BE2C (cell line): Measurements from ENCODE around the gene LRRC8C.

Experiments used
- DNase-seq: peaks from one replicate; pipeline ENCODE4 v3.0.0-alpha.2; 2020
- H3K27me3 ChIP-seq: fragments of 250-450 bp; sonication (Bioruptor Pico); 2 replicates; pipeline ENCODE4 v1.5.1; 2020; ENCODE audit warnings: mild to moderate bottlenecking
- H3K36me3 ChIP-seq: fragments of 250-450 bp; sonication (Bioruptor Pico); 2 replicates; pipeline ENCODE4 v1.5.1; 2020; ENCODE audit warnings: mild to moderate bottlenecking
- H3K4me1 ChIP-seq: fragments of 250-450 bp; sonication (Bioruptor Pico); 2 replicates; pipeline ENCODE4 v1.5.1; 2020
- H3K4me3 ChIP-seq: 2 replicates; pipeline ENCODE4 v1.5.1; 2011; ENCODE audit warnings: low read depth, low read length
- H3K9me3 ChIP-seq: fragments of 250-450 bp; sonication (Bioruptor Pico); 2 replicates; pipeline ENCODE4 v1.5.1; 2020
- TF ChIP-seq, protein P1 (sequence below): IDR thresholded peaks from 2 replicates; pipeline ENCODE4 v1.5.1; 2012; ENCODE audit warnings: mild to moderate bottlenecking, low read depth, low read length

LRRC8C gene

DNA sequence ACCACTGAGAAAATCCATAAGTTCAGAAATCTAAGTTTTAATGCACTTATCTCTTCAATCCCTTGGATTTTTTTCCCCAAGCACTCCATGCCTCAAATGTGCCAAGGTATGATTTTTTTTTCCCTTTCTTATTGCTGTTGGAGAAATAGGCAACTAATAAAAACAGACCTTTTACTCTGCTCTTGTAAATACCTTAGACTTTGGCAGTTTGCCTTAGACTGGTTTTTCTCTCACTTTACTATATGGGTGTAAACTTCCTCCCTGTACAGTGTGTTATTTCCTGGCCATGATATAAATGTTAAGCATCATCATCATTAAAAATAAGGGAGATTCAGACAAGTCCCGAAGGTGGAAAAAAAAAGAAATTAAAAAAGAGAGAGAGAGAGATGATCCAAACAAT is 65.7 kb downstream of the LRRC8C start:
- H3K9me3 ChIP-seq = no peaks in the 10 kb centered on the region
- TF ChIP-seq, protein P1, sequence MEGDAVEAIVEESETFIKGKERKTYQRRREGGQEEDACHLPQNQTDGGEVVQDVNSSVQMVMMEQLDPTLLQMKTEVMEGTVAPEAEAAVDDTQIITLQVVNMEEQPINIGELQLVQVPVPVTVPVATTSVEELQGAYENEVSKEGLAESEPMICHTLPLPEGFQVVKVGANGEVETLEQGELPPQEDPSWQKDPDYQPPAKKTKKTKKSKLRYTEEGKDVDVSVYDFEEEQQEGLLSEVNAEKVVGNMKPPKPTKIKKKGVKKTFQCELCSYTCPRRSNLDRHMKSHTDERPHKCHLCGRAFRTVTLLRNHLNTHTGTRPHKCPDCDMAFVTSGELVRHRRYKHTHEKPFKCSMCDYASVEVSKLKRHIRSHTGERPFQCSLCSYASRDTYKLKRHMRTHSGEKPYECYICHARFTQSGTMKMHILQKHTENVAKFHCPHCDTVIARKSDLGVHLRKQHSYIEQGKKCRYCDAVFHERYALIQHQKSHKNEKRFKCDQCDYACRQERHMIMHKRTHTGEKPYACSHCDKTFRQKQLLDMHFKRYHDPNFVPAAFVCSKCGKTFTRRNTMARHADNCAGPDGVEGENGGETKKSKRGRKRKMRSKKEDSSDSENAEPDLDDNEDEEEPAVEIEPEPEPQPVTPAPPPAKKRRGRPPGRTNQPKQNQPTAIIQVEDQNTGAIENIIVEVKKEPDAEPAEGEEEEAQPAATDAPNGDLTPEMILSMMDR = no peak
- H3K4me3 ChIP-seq = no peak overlapping the region
- 0 out of 2 replicates have a peak, but pooled peaks cover 4% of the 10 kb centered on the region for H3K4me1 ChIP-seq
- no peak for DNase-seq
- no peaks in the 10 kb centered on the region for H3K36me3 ChIP-seq
- no peaks in the 10 kb centered on the region for H3K27me3 ChIP-seq

DNA sequence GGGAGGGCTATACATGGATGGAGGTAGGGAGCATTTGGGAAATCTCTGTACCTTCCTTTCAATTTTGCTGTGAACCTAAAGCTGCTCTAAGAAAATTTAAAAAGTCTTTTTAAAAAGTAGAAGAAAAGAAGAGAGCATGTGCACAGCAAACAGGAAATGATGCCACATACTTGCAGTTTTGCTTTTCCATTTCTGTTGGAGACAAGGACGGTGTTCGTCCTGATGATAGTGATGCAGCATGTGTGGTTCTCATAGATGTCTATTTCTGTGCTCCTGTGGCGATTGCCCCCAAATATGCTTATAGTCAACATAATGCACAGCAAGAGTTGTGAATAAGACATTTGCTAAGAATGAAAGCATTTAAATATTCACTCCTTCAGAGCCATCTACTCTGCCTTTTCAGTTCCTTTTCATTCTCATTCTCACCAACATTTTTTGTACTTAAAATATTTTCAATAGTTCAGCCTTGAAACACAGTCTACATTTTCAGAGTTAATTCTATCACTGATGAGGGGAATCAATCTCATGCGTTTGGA is 66.6 kb downstream of the LRRC8C start:
- no peaks in the 10 kb centered on the region; the same call in 1 of the 2 replicates for H3K9me3 ChIP-seq
- no peak overlapping the region for H3K4me3 ChIP-seq
- TF ChIP-seq, protein P1 = no peak

DNA sequence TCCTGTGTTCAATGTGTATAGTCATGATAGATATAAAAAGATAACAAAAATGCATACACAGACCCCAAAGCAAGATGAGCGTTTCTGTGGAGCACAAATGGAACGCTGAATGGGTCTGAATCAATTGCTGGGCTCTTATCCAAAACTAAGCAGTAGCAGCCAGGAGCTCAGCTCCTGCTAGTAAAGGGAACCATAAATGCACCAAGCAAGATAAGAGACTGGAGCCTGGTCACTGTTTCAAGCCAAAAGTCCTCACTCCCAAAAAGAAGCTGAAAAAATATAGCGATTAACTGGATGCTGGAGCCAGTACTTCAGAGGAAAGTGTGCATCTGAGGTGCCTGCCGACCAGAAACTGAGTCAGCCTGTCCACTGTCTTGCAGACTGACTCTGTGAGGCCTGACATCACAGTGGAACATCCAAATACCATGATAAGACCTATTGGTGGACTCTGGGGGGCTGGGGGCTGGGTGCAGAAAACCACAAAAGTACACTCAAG is 68.9 kb downstream of the LRRC8C start:
- H3K9me3 ChIP-seq = no peaks in the 10 kb centered on the region; the same call in 1 of the 2 replicates
- TF ChIP-seq, protein P1 = no peak
- H3K4me1 ChIP-seq = 0 out of 2 replicates have a peak, but pooled peaks cover 4% of the 10 kb centered on the region

More for the DNA sequence above, 66.6 kb downstream of the LRRC8C start:
- no peak for DNase-seq
- H3K27me3 ChIP-seq = no peaks in the 10 kb centered on the region
- H3K4me1 ChIP-seq = 0 out of 2 replicates have a peak, but pooled peaks cover 4% of the 10 kb centered on the region
- H3K36me3 ChIP-seq = no peaks in the 10 kb centered on the region

DNA sequence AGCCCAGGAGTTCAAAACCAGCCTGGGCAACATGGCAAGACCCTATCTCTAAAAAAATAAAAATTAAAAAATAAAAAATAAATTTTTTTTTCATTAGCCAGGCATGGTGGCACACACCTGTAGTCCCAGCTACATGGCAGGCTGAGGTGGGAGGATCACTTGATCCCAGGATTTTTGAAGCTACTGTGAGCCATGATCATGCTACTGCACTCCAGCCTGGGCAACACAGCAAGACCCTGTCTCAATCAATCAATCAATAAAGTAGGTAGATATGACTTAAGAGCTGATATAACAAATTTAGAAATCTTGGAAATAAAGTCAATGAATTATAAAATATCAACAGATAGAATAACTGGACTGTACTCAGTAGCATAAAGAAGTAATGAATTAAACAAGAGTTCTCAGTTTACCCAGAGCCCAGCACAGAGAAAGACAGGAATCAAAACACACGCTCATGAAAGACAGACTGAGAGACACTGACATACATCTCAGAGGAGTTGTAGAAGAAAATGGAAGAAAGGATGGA is 69.7 kb downstream of the LRRC8C start:
- H3K27me3 ChIP-seq = no peaks in the 10 kb centered on the region
- DNase-seq = no peak
- no peak overlapping the region for H3K4me3 ChIP-seq
- no peaks in the 10 kb centered on the region; the same call in 1 of the 2 replicates for H3K9me3 ChIP-seq
- 0 out of 2 replicates have a peak, but pooled peaks cover 4% of the 10 kb centered on the region for H3K4me1 ChIP-seq
- TF ChIP-seq, protein P1 = no peak
- no peaks in the 10 kb centered on the region for H3K36me3 ChIP-seq

More for the DNA sequence above, 68.9 kb downstream of the LRRC8C start:
- Histone ChIP-seq H3K4me3 (no peak overlapping the region), H3K27me3 (no peaks in the 10 kb centered on the region), H3K36me3 (no peaks in the 10 kb centered on the region)
- DNase-seq = peak; percentile 31

DNA sequence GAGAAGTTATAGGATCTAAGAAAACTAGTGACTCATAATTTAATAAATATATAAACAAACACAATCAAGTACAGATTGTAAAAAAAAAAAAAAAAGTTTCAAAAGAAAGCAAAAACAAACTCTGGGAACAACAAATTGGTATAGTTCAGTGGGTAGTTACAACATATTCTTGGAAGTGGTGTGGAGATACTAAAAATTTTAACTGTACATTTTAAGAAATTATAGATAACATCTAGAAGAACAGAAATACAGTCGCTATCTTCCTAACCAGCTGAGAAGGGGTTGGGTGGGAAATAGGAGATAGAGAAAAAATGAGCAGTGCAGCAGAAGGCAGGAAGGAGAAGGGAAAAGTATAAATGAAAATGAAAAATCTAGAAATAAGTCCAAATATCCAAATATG is 70.5 kb downstream of the LRRC8C start:
- no peaks in the 10 kb centered on the region; the same call in 1 of the 2 replicates for H3K9me3 ChIP-seq

More for the DNA sequence above, 70.5 kb downstream of the LRRC8C start:
- H3K4me1 ChIP-seq = no peaks in the 10 kb centered on the region
- no peak for DNase-seq
- H3K27me3 ChIP-seq = no peaks in the 10 kb centered on the region
- no peaks in the 10 kb centered on the region for H3K36me3 ChIP-seq
- TF ChIP-seq, protein P1 = no peak
- H3K4me3 ChIP-seq = no peak overlapping the region
